Peyer's patch (tissue), 4 donors: ENCODE measurements around the gene SNX8. TPM values are rescaled to one million over a fixed set of nuclear protein-coding genes. Genes with fewer than 3 reads are reported as not detected.
A peak's percentile ranks its signal among the peaks of the same experiment; 100 is the strongest.

Experiments
- DNase-seq, 3 donors: peaks; one replicate each; pipeline ENCODE4 v3.0.0-alpha.2; 2017 to 2019
- H3K27ac ChIP-seq, 4 donors: fragments of 200-600 bp; sonication (generic); one replicate each; pipeline ENCODE4 v1.5.1; 2016 to 2019
- H3K27me3 ChIP-seq, 2 donors: fragments of 200-600 bp; sonication (generic); one replicate each; pipeline ENCODE4 v1.5.1; 2019
- H3K36me3 ChIP-seq, 3 donors: fragments of 200-600 bp; sonication (generic); one replicate each; pipeline ENCODE4 v1.5.1; 2016 to 2019
- H3K4me1 ChIP-seq, 4 donors: fragments of 200-600 bp; sonication (generic); one replicate each; pipeline ENCODE4 v1.5.1; 2016 to 2019
- H3K4me3 ChIP-seq, 4 donors: fragments of 200-600 bp; sonication (generic); 1 replicate in 3 of 4; 2 replicates in 1 of 4; pipeline ENCODE4 v1.5.1; 2016 to 2019; ENCODE audit warnings: mild to moderate bottlenecking in 1 of 4
- H3K9me3 ChIP-seq, 4 donors: fragments of 200-600 bp; sonication (generic); one replicate each; pipeline ENCODE4 v1.5.1; 2016 to 2019; ENCODE audit warnings: mild to moderate bottlenecking in 1 of 4
- POLR2A ChIP-seq, 2 donors: fragments of 450-650 bp; IDR thresholded peaks; one replicate each; pipeline ENCODE4 v1.5.1; 2017; ENCODE audit warnings: antibody characterized with exemption in 2 of 2, mild to moderate bottlenecking in 2 of 2, moderate library complexity in 2 of 2
- total RNA-seq, 4 donors: library from RNA; depleted of rRNA; stranded (reverse); fragments of >200 nt; gene quantifications; one replicate each; pipeline ENCODE4 v1.1.0, GENCODE V29; 2016
- TF ChIP-seq, protein P1 (sequence below), 6 experiments: fragments of 450-650 bp in 4 of 6; fragments of 200-600 bp in 2 of 6; sonication (generic) in 1 of 6; IDR thresholded peaks; one replicate each; pipeline ENCODE4 v1.5.1; 2017 to 2019; ENCODE audit warnings: antibody characterized with exemption in 6 of 6, mild to moderate bottlenecking in 3 of 6, moderate library complexity in 1 of 6

The SNX8 gene
- total RNA-seq, 4 donors from 2014 or later = 10.5 to 38.8 (median 19.2) TPM

DNA sequence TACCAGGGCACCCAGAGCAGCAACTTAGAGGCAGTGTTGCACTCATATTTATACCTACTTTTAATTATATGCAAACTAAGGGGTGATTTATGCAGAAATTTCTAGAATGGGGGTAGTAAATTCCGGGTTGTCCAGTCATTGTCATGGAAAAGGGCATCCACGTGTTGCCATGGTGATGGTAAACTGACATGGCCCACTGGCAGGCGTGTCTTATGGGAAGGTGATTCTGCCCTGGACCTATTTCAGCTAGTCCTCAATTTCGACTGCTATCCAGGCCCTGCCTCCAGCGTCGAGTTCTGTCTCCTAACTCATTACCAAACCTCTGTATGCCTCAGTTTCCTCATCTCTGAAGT is 12.8 kb downstream of the SNX8 start:
- no peaks in the 10 kb centered on the region for H3K27me3 ChIP-seq
- H3K9me3 ChIP-seq = no peaks in the 10 kb centered on the region
- H3K4me3 ChIP-seq = no peak overlapping the region
- no peak for DNase-seq
- H3K36me3 ChIP-seq = no peaks in the 10 kb centered on the region
- H3K27ac ChIP-seq = peak overlapping the region in 1 of 4 donors; percentile 62
- TF ChIP-seq, protein P1, sequence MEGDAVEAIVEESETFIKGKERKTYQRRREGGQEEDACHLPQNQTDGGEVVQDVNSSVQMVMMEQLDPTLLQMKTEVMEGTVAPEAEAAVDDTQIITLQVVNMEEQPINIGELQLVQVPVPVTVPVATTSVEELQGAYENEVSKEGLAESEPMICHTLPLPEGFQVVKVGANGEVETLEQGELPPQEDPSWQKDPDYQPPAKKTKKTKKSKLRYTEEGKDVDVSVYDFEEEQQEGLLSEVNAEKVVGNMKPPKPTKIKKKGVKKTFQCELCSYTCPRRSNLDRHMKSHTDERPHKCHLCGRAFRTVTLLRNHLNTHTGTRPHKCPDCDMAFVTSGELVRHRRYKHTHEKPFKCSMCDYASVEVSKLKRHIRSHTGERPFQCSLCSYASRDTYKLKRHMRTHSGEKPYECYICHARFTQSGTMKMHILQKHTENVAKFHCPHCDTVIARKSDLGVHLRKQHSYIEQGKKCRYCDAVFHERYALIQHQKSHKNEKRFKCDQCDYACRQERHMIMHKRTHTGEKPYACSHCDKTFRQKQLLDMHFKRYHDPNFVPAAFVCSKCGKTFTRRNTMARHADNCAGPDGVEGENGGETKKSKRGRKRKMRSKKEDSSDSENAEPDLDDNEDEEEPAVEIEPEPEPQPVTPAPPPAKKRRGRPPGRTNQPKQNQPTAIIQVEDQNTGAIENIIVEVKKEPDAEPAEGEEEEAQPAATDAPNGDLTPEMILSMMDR (IDR thresholded peaks at IDR 0.05) = no peak
- TF ChIP-seq POLR2A (IDR thresholded peaks at IDR 0.05) = no peak
- H3K4me1 ChIP-seq = no peaks in the 10 kb centered on the region

DNA sequence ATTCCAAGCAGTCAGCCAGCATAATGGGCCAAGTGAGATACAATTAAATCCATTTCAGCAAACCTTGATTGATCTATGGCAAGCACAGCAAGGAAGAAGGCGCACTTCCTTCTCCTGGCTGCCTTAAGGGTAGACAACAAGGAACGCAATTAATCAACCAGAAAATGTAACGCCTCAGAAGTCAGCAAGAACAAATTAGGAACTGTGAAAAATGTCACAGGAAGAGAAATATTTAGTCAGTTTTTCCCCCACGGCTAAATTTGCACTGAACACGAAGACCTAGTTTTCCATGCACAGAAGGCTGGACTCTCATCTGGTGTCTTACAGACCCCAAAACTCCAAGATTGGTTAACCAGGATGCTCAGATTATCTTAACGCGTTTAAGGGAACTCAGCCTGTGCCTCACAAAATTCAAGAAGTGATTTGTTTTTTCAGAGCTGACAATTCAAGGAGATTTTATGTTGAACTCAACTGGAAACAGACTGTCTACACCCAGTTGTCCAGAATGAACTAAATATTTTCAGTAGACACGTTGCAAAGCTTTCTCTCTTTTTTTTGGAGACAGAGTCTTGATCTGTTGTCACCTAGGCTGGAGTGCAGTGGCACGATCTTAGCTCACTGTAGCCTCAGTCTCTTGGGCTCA is 14.2 kb downstream of the SNX8 start:
- TF ChIP-seq POLR2A (IDR thresholded peaks at IDR 0.05) = no peak
- TF ChIP-seq, protein P1 (IDR thresholded peaks at IDR 0.05) = no peak
- H3K27ac ChIP-seq = peak overlapping the region; percentile 42 to 62 (median 52)
- peak in 1 of 3 donors; percentile 35 for DNase-seq

DNA sequence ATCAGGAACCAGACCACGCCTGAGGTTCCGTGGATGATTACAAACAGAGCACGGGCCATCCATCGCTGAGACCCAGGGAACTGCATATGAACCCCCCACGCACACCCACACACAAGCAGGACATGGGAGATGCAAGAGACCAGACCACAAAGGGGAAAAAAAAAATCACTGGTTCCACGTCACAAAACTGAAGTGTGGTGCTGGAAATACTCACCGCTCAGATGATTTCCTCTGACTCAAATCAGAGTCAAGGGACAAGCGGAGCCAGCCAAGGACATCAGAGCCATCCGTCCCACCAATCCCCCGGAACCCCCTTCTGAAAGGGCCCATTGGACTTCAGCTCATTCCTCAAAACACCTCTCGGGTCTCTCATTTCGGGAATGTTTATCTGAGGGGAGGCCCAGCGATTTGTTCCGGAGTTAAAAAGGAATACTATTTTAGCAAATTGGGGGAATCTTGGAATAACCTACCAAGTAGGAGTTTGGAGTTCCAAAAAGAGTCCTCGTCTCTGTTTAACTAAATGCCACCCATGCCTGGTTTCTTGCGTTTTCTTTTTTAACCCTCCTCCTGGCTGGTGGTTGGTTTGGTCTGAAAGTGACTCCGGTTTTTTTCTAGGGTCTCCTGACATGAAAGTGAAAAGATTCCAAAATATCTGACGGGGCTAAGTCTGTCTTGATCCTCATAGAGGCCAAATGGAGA is 15.0 kb downstream of the SNX8 start:
- no peaks in the 10 kb centered on the region for H3K9me3 ChIP-seq
- H3K27ac ChIP-seq = peak overlapping the region; percentile 42 to 62 (median 52)
- H3K27me3 ChIP-seq = no peaks in the 10 kb centered on the region
- TF ChIP-seq, protein P1 (IDR thresholded peaks at IDR 0.05) = no peak
- no peak for TF ChIP-seq POLR2A (IDR thresholded peaks at IDR 0.05)
- DNase-seq = peak in 2 of 3 donors; percentile 62 to 66
- no peaks in the 10 kb centered on the region for H3K4me1 ChIP-seq
- H3K4me3 ChIP-seq = no peak overlapping the region
- H3K36me3 ChIP-seq = no peaks in the 10 kb centered on the region

More for the DNA sequence above, 14.2 kb downstream of the SNX8 start:
- no peak overlapping the region for H3K4me3 ChIP-seq
- H3K4me1 ChIP-seq = no peaks in the 10 kb centered on the region
- H3K27me3 ChIP-seq = no peaks in the 10 kb centered on the region
- no peaks in the 10 kb centered on the region for H3K9me3 ChIP-seq
- H3K36me3 ChIP-seq = no peaks in the 10 kb centered on the region

DNA sequence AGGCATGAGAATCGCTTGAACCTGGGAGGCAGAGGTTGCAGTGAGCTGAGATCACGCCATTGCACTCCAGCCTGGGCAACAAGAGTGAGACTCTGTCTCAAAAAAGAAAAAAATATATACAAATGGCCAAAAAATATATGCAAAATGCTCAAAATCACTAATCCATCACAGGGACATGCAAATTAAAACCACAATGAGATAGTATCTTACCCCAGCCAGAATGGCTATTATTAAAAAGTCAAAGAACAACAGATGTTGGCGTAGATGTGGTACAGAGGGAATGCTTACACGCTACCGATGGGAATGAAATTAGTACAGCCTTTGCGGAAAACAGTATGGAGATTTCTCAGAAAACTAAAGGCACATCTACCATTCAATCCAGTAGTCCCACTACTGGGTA is 17.4 kb downstream of the SNX8 start:
- Histone ChIP-seq H3K4me3 (no peak overlapping the region), H3K9me3 (no peaks in the 10 kb centered on the region), H3K36me3 (no peaks in the 10 kb centered on the region), H3K4me1 (no peaks in the 10 kb centered on the region), H3K27me3 (no peaks in the 10 kb centered on the region), H3K27ac (peak overlapping the region in 1 of 4 donors; percentile 35)
- TF ChIP-seq POLR2A (IDR thresholded peaks at IDR 0.05) = no peak
- TF ChIP-seq, protein P1 (IDR thresholded peaks at IDR 0.05) = no peak
- DNase-seq = no peak

DNA sequence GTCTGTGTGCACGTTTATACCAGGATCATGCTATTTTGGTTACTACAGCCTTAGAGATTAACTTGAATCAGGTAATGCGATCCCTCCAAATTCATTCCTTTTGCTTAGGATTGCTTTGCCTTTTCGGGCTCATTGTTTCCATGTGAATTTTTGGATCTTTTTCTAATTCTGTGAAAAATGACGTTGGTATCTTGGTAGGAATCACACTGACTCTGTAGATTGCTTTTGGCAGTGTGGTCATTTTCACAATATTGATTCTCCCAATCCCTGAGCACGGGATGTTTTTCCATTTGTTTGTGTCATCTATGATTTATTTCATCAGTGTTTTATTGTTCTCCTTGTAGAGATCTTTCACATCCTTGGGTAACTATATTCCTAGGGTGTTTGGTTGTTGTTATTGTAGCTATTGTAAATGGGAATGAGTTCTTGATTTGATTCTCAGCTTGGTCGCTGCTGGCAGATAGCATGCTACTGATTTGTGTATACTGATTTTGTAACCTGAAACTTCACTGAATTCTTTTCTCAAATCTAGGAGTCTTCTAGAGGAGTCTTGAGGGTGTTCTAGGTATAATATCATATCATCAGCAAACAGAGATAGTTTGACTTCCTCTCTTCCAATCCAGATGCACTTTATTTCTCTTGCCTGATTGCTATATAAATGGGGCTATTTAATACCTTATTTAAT is 18.2 kb downstream of the SNX8 start:
- no peak for DNase-seq
- H3K4me1 ChIP-seq = no peaks in the 10 kb centered on the region
- H3K4me3 ChIP-seq = no peak overlapping the region
- no peak for TF ChIP-seq POLR2A (IDR thresholded peaks at IDR 0.05)
- TF ChIP-seq, protein P1 (IDR thresholded peaks at IDR 0.05) = no peak
- H3K36me3 ChIP-seq = no peaks in the 10 kb centered on the region
- H3K9me3 ChIP-seq = no peaks in the 10 kb centered on the region
- peak overlapping the region in 1 of 4 donors; percentile 35 for H3K27ac ChIP-seq
- no peaks in the 10 kb centered on the region for H3K27me3 ChIP-seq
